ENCODE results near the gene EDN2. TPM values are rescaled to one million over a fixed set of nuclear protein-coding genes. Genes with fewer than 3 reads are reported as not detected.

EDN2 gene
- total RNA-seq, 3 donors from 2014 or later: 2.3 to 3.8 TPM; not detected in 1

DNA sequence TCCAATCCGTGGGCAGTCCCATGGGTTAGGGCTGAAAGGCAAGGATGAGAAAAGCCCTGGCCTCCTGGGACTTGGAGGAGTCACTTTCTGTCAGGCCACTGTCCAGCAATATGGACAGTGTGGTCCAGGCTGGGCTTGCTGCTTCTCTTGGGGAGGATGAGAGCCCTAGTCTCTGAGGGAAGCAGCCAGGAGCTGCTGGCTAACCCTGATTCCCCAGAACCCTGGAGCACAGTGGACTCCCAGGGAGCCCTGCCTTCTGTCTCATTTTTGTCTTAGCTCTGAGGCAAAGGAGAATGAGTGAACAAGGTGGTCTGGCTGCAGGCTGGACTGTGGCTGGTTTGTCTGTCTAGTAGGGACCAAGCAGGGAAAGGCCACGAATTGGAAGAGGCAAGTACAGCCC, 23.8 kb upstream of the EDN2 start:
- no peak for DNase-seq (ENCODE audit: low spot score in 2 of 2)
- H3K27me3 ChIP-seq: no peaks in the 10 kb centered on the region
- no peak overlapping the region for H3K27ac ChIP-seq
- H3K36me3 ChIP-seq: no peaks in the 10 kb centered on the region
- no peak overlapping the region for H3K4me3 ChIP-seq
- TF ChIP-seq POLR2AphosphoS5 (IDR thresholded peaks at IDR 0.05): no peak
- TF ChIP-seq, protein P1, sequence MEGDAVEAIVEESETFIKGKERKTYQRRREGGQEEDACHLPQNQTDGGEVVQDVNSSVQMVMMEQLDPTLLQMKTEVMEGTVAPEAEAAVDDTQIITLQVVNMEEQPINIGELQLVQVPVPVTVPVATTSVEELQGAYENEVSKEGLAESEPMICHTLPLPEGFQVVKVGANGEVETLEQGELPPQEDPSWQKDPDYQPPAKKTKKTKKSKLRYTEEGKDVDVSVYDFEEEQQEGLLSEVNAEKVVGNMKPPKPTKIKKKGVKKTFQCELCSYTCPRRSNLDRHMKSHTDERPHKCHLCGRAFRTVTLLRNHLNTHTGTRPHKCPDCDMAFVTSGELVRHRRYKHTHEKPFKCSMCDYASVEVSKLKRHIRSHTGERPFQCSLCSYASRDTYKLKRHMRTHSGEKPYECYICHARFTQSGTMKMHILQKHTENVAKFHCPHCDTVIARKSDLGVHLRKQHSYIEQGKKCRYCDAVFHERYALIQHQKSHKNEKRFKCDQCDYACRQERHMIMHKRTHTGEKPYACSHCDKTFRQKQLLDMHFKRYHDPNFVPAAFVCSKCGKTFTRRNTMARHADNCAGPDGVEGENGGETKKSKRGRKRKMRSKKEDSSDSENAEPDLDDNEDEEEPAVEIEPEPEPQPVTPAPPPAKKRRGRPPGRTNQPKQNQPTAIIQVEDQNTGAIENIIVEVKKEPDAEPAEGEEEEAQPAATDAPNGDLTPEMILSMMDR (IDR thresholded peaks at IDR 0.05): no peak
- no peak for TF ChIP-seq POLR2A (IDR thresholded peaks at IDR 0.05)
- H3K4me1 ChIP-seq: no peaks in the 10 kb centered on the region
- intact Hi-C loops (cut with DNase I; ENCODE audit: low total_unique reads): no loop called here
- no peaks in the 10 kb centered on the region for H3K9me3 ChIP-seq

GRCh38 chr1:41507836-41508235, 23.4 kb upstream of the EDN2 start:
- Histone ChIP-seq H3K36me3 (no peaks in the 10 kb centered on the region), H3K27ac (no peak overlapping the region), H3K9me3 (no peaks in the 10 kb centered on the region), H3K4me1 (no peaks in the 10 kb centered on the region), H3K27me3 (no peaks in the 10 kb centered on the region), H3K4me3 (no peak overlapping the region)
- intact Hi-C loops (cut with DNase I; ENCODE audit: low total_unique reads): no loop called here
- TF ChIP-seq POLR2A (IDR thresholded peaks at IDR 0.05) (no peak), POLR2AphosphoS5 (IDR thresholded peaks at IDR 0.05) (no peak)
- TF ChIP-seq, protein P1 (IDR thresholded peaks at IDR 0.05): no peak
- no peak for DNase-seq (ENCODE audit: low spot score in 2 of 2)

DNA sequence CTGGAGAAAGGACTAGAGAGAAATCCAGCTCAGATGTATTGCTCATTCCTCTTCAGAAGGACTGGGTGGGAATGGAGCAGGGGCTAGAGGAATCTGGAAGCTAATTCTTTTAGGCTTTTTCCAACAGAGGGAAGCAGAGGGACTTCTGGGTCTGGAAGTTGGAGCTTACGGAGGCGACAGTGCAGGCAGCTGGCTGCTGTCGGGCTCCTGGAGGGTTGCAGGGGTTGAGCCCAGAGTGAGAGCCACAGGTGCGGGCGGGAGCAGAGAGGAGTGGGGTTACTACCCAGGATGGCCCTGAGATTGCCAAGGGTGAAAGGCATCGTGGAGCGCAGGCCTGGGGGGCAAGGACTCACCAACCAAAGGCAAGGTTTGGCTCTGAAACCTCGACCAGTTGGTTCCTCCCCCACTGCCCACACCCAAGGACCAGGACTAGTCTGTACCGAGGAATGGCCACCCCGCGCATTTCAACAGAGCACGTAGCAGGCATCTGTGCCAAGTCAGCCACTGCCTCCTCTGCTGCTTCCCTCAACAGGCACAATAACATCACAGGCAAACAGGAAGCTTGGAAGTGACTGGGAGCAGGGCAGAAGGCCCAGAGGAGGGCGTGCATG, 22.7 kb upstream of the EDN2 start:
- no peak for DNase-seq (ENCODE audit: low spot score in 2 of 2)
- H3K27ac ChIP-seq: no peak overlapping the region

DNA sequence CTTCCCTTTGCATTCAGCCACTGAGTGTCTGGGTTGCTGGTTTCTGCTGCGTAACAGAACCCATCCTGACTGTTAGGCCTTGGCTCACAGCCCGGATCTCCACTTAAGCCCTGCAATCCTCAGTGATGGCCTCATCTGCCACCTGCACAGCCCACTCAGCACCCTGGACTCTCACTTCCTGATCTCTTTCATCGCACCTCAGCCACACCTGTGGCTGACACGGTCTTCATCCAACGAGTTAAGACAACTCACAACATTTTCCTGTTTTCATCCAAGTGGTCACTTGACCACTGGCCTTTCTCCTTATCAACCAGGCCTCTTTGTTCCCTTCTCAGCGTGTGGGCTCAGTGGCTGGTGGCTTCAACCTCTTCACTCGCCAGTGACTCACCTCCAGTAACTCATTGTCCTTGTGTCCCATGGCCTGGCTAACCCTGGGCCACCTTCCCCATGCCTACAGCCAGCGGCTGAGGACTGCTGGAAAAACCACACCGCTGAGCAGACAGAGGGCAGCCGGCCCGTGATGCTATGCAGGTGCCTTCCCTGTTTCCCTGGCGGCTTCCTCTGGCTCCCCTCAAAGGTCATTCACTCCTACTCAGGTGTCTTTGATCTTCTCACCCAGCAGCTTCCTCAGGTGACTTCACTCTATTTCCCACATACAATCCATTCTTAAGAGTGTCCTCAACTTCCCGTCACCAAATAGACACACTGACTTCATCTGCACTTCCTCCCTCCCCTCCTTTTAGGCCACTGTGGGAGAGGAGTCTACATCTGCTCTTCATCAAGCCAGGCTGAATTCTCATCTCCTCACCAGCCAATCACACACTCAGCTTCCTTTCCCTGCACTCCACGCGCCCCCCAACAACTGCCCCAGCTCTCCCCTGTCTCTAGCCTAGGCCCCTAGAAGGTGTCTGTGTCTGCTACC, 19.9 kb upstream of the EDN2 start:
- TF ChIP-seq, protein P1 (IDR thresholded peaks at IDR 0.05): no peak
- TF ChIP-seq POLR2A (IDR thresholded peaks at IDR 0.05) (no peak), POLR2AphosphoS5 (IDR thresholded peaks at IDR 0.05) (no peak)
- Histone ChIP-seq H3K9me3 (no peaks in the 10 kb centered on the region), H3K4me1 (peaks cover 5 to 19% of the 10 kb centered on the region in 2 donors), H3K27me3 (no peaks in the 10 kb centered on the region), H3K4me3 (no peak overlapping the region), H3K27ac (peak overlapping the region; percentile 17 to 21), H3K36me3 (no peaks in the 10 kb centered on the region)
- DNase-seq (ENCODE audit: low spot score in 2 of 2): no peak
- intact Hi-C loops (cut with DNase I; ENCODE audit: low total_unique reads): no loop called here

More for the DNA sequence above, 22.7 kb upstream of the EDN2 start:
- intact Hi-C loops (cut with DNase I; ENCODE audit: low total_unique reads): no loop called here
- H3K4me3 ChIP-seq: no peak overlapping the region
- no peaks in the 10 kb centered on the region for H3K9me3 ChIP-seq
- H3K4me1 ChIP-seq: no peaks in the 10 kb centered on the region
- H3K27me3 ChIP-seq: no peaks in the 10 kb centered on the region
- H3K36me3 ChIP-seq: no peaks in the 10 kb centered on the region
- TF ChIP-seq POLR2AphosphoS5 (IDR thresholded peaks at IDR 0.05) (no peak), POLR2A (IDR thresholded peaks at IDR 0.05) (no peak)
- TF ChIP-seq, protein P1 (IDR thresholded peaks at IDR 0.05): no peak

DNA sequence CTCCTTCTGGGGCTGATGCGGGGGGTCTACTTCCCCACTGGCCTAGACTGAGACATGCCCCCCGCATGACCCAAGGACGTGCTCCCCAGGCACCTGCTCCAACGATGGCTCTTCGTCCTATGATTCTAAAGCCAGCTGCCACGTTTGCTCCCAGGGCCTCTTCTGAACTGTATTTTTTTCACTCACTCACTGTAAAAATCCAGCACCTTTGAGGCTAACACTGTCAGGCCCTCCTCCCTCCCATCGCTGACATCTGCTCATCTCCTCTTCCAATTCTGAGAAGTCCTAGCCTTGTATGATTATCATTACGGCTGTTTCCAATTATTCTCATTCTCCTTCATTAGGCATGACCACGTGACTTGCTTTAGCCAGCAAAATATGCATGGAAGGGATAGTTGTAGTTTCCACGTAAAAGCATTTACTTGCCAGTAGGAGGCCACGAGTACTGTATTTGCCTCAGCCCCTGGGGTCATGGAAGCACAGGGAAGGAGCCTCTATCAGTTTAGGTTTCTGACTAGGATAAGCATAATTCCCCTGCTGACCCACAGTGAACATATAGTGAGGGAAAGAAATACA, 19.1 kb upstream of the EDN2 start:
- Histone ChIP-seq H3K27ac (peak overlapping the region; percentile 21 to 87), H3K9me3 (no peaks in the 10 kb centered on the region)

More for the DNA sequence above, 19.1 kb upstream of the EDN2 start:
- intact Hi-C loops (cut with DNase I; ENCODE audit: low total_unique reads): no loop called here
- no peak overlapping the region for H3K4me3 ChIP-seq
- H3K36me3 ChIP-seq: no peaks in the 10 kb centered on the region
- H3K27me3 ChIP-seq: no peaks in the 10 kb centered on the region
- TF ChIP-seq POLR2AphosphoS5 (IDR thresholded peaks at IDR 0.05) (no peak), POLR2A (IDR thresholded peaks at IDR 0.05) (no peak)
- TF ChIP-seq, protein P1 (IDR thresholded peaks at IDR 0.05): no peak
- no peak for DNase-seq (ENCODE audit: low spot score in 2 of 2)
- H3K4me1 ChIP-seq: peaks cover 5 to 26% of the 10 kb centered on the region in 2 donors

All from breast epithelium (tissue), 4 donors.